Hippocampal formation (tissue), 2 donors: ENCODE measurements around the gene MON2.
"Not testable (repeated sequence)": the region's sequence is repeated elsewhere in the genome, so short reads cannot be mapped to it uniquely, and the experiment has no call there.

ENCODE experiments used
- DNase-seq, 2 donors: peaks; one replicate each; lab custom pipeline; 2025; lab: John Stamatoyannopoulos, UW

Gene MON2, protein sequence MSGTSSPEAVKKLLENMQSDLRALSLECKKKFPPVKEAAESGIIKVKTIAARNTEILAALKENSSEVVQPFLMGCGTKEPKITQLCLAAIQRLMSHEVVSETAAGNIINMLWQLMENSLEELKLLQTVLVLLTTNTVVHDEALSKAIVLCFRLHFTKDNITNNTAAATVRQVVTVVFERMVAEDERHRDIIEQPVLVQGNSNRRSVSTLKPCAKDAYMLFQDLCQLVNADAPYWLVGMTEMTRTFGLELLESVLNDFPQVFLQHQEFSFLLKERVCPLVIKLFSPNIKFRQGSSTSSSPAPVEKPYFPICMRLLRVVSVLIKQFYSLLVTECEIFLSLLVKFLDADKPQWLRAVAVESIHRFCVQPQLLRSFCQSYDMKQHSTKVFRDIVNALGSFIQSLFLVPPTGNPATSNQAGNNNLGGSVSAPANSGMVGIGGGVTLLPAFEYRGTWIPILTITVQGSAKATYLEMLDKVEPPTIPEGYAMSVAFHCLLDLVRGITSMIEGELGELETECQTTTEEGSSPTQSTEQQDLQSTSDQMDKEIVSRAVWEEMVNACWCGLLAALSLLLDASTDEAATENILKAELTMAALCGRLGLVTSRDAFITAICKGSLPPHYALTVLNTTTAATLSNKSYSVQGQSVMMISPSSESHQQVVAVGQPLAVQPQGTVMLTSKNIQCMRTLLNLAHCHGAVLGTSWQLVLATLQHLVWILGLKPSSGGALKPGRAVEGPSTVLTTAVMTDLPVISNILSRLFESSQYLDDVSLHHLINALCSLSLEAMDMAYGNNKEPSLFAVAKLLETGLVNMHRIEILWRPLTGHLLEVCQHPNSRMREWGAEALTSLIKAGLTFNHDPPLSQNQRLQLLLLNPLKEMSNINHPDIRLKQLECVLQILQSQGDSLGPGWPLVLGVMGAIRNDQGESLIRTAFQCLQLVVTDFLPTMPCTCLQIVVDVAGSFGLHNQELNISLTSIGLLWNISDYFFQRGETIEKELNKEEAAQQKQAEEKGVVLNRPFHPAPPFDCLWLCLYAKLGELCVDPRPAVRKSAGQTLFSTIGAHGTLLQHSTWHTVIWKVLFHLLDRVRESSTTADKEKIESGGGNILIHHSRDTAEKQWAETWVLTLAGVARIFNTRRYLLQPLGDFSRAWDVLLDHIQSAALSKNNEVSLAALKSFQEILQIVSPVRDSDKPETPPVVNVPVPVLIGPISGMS (N-terminal part only)

DNA sequence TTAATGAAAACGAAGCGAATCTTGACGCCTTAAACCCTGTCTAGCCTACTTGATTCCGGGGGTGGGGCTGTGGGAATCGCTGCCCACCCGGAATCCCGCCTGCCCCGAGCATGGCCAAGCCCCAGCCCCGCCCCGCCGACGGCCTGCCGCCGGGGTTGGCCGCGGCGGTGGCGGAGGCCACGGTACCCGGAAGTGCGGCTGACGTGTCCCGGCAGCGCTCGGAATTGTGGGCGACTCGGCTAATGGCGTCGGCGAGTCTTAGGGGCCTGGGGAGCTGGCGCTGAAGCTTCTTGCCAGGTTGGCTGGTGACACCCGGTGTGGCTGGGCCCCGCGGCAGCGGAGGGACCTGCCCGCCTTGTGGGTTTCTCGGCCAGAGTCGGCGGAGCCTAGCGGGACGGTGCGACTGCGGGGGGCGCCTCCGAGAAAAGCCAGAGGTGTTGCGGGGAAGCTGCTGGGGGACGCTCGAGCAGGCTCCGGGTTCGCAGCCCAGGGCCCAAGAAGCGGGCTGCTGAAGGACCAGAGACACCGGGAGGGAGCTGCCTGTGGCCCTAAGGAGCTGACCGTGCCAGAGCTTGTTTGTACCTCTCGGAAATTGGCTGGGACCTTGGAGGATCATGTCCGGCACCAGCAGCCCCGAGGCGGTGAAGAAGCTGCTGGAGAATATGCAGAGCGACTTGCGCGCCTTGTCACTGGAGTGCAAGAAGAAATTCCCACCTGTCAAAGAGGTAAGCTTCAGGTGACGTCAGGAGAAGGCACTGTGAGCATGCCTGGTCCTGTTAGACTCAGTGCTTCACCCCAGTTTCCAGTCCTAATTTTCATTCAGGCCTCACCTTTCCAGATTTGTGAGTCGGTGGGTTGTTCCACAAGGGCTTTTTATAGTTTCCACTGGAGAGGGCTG lies at the start of gene MON2:
MON2 (plus strand) TSS at position 233 of the 898 bp plus-strand sequence; CDS start at position 615, 382 bp downstream.
- peak; percentile 75 to 89 for DNase-seq

DNA sequence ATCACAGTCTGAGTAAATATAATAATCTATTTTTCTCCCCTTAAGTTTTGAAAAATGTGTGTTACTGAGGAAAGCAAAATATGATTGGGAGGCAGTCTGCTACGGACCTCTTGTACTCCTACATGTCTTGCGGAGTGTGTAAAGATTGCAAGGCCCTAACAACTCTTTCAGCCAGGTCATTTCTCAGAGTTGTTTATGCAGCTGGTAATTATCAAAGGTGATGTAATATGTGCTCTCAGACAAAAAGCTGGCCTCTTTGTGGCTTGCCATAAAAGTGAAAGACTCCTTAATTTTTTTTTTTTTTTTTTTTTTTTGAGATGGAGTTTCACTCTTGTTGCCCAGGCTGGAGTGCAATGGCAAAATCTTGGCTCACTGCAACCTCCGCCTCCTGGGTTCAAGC lies 40.5 kb upstream of the MON2 start:
- no peak for DNase-seq

- DNase-seq, result no peak
Measured at GRCh38 chr12:62429457-62429856, 37.2 kb upstream of the MON2 start.

- no peak for DNase-seq
Measured at GRCh38 chr12:62434494-62435302, 31.9 kb upstream of the MON2 start.

DNA sequence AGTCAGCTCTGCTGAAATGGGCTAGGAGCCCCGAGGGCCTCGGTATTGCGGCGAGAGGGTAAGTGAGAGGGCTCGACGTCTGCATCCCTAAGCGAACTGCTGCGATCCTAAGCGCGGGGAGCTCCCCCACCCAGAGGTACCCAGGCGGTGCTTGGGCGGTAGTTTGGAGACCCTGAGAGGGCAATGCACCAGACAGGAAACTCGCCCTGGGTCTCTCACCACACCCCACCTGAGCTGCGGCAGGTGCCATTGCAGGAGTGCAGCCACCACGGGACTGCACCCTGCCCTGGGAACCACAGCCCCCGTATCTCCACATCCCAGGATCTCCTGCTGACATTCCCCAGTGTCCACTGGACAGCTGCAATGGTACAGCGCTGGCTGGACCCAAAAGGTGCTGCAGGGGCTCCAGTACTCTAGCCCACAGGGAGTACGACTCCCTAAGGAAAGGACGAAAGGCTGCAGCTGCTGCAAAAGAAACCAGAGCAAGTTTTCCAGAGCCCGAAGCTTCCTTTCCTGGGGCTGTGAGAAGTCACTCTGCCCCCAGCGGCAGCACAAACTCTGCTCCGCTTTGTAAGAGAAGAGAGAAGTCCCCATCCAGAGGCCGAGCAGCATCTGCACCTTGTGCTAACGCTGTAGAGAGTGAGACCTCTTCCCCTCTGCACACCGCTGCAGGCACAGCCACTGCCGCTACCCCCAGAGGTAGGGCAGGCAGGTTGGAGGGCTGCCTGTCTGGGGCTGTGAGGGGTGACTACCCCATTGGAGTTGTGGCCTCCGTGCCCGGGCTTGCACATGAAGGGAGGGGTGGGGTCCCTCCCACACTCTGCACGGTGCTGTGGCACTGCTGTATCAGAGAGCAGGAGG lies 31.1 kb upstream of the MON2 start:
- peak; percentile 4 to 12 for DNase-seq

GRCh38 chr12:62436164-62436503 lies 30.5 kb upstream of the MON2 start:
- DNase-seq, result no peak

GRCh38 chr12:62438098-62438692 lies 28.4 kb upstream of the MON2 start:
- peak; percentile 18 to 77 for DNase-seq

DNA sequence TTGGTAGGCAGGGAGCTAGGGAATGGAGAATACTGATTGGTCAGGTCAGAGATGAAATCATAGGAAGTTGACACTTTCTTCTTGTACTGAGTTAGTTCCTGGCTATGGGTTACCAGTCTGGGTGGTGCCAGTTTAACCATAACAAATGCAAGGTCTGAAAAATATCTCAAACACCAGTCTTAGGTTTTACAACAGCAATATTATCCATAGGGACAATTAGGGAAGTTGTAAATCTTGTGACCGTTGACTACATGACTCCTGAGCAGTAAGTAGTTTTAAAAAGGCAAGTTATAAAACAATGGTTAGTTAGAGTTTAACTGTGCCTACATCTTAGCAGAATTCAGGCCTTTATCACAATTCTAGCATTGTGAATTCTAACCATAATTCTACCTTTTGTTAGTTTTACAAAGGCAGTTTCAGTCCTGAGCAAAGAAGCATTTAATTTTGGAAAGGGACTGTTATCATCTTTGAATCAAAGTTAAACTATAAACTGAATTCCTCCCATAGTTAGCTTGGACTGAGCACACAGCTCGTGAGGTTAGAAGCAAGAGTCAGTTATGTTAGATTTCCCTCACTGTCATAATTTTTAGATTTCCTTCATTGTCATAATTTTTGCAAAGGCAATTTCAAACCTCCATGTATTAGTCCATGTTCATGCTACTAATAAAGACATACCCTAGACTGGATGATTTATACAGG lies 19.7 kb upstream of the MON2 start:
- DNase-seq, result no peak

- DNase-seq, result no peak
Measured at GRCh38 chr12:62448436-62448835, 18.2 kb upstream of the MON2 start.

- DNase-seq, result not testable (repeated sequence)
Measured at GRCh38 chr12:62455429-62455828, 11.2 kb upstream of the MON2 start.

DNA sequence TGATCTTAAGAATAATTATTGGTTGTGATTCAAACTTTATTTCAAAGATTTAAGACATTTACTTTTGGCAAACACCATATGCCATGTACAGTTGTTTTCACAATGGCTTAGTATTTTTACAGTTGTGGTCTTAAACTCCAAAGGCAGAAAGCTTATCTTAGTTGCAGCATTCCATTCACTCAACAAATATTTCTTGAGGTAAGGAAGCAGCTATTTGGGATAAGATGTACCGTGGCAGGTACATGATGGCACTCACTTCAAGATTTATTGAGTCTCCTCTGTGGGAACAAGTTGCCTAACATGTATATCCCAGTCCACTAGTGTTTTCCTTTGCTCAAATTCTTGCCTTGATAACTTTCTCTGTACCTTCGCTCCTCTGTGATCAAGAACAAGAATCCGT lies 8.0 kb upstream of the MON2 start:
- DNase-seq, result no peak

DNA sequence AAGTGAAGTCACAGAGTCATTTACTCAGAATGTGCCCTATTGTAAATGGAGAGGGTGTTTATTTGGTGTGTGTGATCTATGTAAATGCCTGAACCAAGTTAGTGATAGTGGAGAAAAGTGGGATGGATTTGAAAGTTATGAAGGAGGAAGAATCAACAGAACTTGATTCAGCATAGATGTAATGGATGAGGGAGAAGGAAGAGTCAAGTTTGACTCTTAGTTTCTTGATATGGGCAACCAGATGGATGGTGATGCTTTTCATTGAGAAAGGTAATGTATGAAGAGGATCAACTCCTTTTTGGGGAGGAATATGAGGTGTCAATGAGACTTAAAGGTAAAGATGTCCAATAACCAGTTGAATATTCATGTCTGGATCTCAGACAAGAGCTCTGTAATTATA lies 6.7 kb upstream of the MON2 start:
- no peak for DNase-seq

GRCh38 chr12:62461171-62461837 lies 5.3 kb upstream of the MON2 start:
- DNase-seq, result not testable (repeated sequence)

GRCh38 chr12:62463252-62463651 lies 3.4 kb upstream of the MON2 start:
- DNase-seq, result not testable (repeated sequence)

- DNase-seq, result peak; percentile 38 to 66
Measured at GRCh38 chr12:62466018-62466593, 520 bp upstream of the MON2 start.

GRCh38 chr12:62468397-62468796 lies 1.8 kb downstream of the MON2 start:
- no peak for DNase-seq

DNA sequence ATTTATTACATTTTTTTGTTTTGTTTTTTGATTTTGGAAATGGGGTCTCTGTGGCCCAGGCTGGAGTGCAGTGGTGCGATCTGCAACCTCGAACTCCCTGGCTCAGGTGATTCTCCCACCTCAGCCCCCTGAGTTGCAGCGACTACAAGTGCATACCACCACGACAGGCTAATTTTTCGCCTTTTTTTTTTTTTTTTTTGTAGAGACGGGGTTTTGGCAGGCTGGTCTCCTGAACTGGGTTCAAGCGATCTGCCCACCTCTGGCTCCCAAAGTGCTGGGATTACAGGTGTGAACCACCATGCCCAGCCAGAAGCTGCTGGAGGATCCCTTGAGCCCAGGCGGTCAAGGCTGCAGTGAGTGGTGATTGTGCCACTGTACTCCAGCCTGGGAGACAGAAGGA lies 2.3 kb downstream of the MON2 start:
- no peak for DNase-seq
